ENCODE measurements around the gene ULK4. TPM values are rescaled to one million over a fixed set of nuclear protein-coding genes. Genes with fewer than 3 reads are reported as not detected.

Gene ULK4
- total and polyA plus RNA-seq, 2 of the 4 experiments (the other 2 are of a cell fraction), result 2.7 to 5.0 TPM

- ChIA-PET POLR2A (ENCODE audit: unreplicated experiment) (no interaction called here), CTCF (no interaction called here)
- Histone ChIP-seq H3K18ac (ENCODE audit: low read depth, low read length) (no peak overlapping the region), H2AK9ac (replicated peaks; ENCODE audit: low read depth, low read length, poor library complexity) (no peak overlapping the region), H2BK15ac (ENCODE audit: low read depth, low read length) (no peak overlapping the region), H3K9me1 (ENCODE audit: insufficient read depth, low read length) (no peaks in the 10 kb centered on the region), H3K4me2 (ENCODE audit: low read depth, low read length) (no peak overlapping the region), H3K27ac (ENCODE audit: insufficient read depth, low read length) (no peak overlapping the region), H3K4me1 (ENCODE audit: control insufficient read depth, insufficient read depth, low read length) (no peaks in the 10 kb centered on the region), H3K9me3 (ENCODE audit: control insufficient read depth, insufficient read depth, low read length) (no peaks in the 10 kb centered on the region), H3K36me3 (ENCODE audit: control insufficient read depth, insufficient read depth, low read length) (no peaks in the 10 kb centered on the region), H3K14ac (replicated peaks; ENCODE audit: low read depth, low read length) (no peak overlapping the region), H3K56ac (ENCODE audit: extremely low read depth, insufficient read depth, low read length) (no peak overlapping the region), H3K79me1 (ENCODE audit: low read depth in 1 of 2, low read length in 2 of 2) (no peaks in the 10 kb centered on the region), H3K4me3 (ENCODE audit: insufficient read depth, low read depth, low read length) (no peak overlapping the region), H4K5ac (ENCODE audit: low read depth, low read length) (no peak overlapping the region), H3K23ac (ENCODE audit: low read depth, low read length) (no peak overlapping the region), H4K91ac (ENCODE audit: insufficient read depth, low read depth, low read length) (no peak overlapping the region), H2AK5ac (ENCODE audit: low read depth, low read length) (no peak overlapping the region), H3K27me3 (ENCODE audit: control insufficient read depth, insufficient read depth, low read length) (no peaks in the 10 kb centered on the region), H3K9ac (ENCODE audit: low read depth, low read length) (no peak overlapping the region), H2AFZ (replicated peaks; ENCODE audit: low read length, poor library complexity) (no peak overlapping the region), H2BK120ac (ENCODE audit: low read depth, low read length) (no peak overlapping the region), H3K4ac (ENCODE audit: low read depth, low read length) (no peak overlapping the region), H4K20me1 (ENCODE audit: insufficient read depth, low read length) (no peaks in the 10 kb centered on the region), H4K8ac (ENCODE audit: low read depth in 2 of 2, low read length in 2 of 2) (no peak overlapping the region), H2BK20ac (ENCODE audit: low read depth, low read length) (no peak overlapping the region), H2BK5ac (ENCODE audit: low read depth, low read length, poor library complexity, severe bottlenecking) (no peak overlapping the region)
- in situ Hi-C loops (cut with MboI; ENCODE audit: low sequenced_read_pairs) (no loop called here), dilution Hi-C loops (cut with HindIII; ENCODE audit: low sequenced_read_pairs, unreplicated experiment) (no loop called here), intact Hi-C loops (cut with micrococcal nuclease) (no loop called here)
- no TSS peak for BruUV-seq (replicated peaks)
- no peak for ATAC-seq (ENCODE audit: low read depth)
- TF ChIP-seq CEBPB (IDR thresholded peaks at IDR 0.05; ENCODE audit: low read depth, low read length) (no peak), MAFK (IDR thresholded peaks at IDR 0.05; ENCODE audit: low read depth, low read length) (no peak), CTCF (conservative IDR thresholded peaks at IDR 0.05; ENCODE audit: low read depth, low read length) (no peak), SMC3 (IDR thresholded peaks at IDR 0.05; ENCODE audit: low read depth, low read length) (no peak), RAD21 (IDR thresholded peaks at IDR 0.05; ENCODE audit: low read length) (no peak)
- no CpG with 5 or more reads among the region's 1 CpG for WGBS, 2 experiments (ENCODE audit: extremely low coverage in 2 of 2, insufficient read length in 1 of 2)
- no peak for DNase-seq
Observed at GRCh38 chr3:41365973-41366372, 595.9 kb downstream of the ULK4 start.
